SK-N-SH (cell line): Measurements from ENCODE around the gene FZD10. TPM values are rescaled to one million over a fixed set of nuclear protein-coding genes. Genes with fewer than 3 reads are reported as not detected.

ENCODE experiments used
- CTCF ChIA-PET: fragments of 300-600, 350-600 bp; formaldehyde crosslinking; extraction: SDS; loops from one replicate; lab custom pipeline; 2021; lab: Yijun Ruan, JAX
- POLR2A ChIA-PET: fragments of 350-600 bp; sonication (Branson Sonifier 250); formaldehyde crosslinking; extraction: SDS; loops from one replicate; lab custom pipeline; 2020; ENCODE audit warnings: antibody characterized with exemption, inconsistent platforms; lab: Yijun Ruan, JAX
- DNase-seq: peaks from one replicate; pipeline ENCODE4 v3.0.0; 2012
- H2AFZ ChIP-seq: fragments of 200-600 bp; sonication (generic); 2 replicates; pipeline ENCODE4 v1.8.1; 2016; ENCODE audit warnings: antibody characterized with exemption, mild to moderate bottlenecking, low read depth
- H3F3A ChIP-seq: fragments of 200-600 bp; sonication (generic); replicated peaks from 2 replicates; pipeline ENCODE3; 2016; ENCODE audit warnings: antibody characterized with exemption, mild to moderate bottlenecking; ENCODE audit not compliant: insufficient read depth
- H3K27ac ChIP-seq, 2 experiments: fragments of 200-500 bp in 1 of 2; fragments of 200-600 bp in 1 of 2; sonication (Bioruptor generic) in 1 of 2; sonication (generic), shearing (Covaris generic) in 1 of 2; 2 replicates each; pipeline versions ENCODE4 v1.5.1 to v1.6.1; 2014 to 2016; ENCODE audit warnings: low read depth in 2 of 2, inconsistent platforms in 1 of 2, low read length in 1 of 2, mild to moderate bottlenecking in 1 of 2, mixed read lengths in 1 of 2
- H3K27me3 ChIP-seq: fragments of 200-600 bp; sonication (generic), shearing (Covaris generic); 2 replicates; pipeline ENCODE4 v1.6.1; 2016; ENCODE audit warnings: mixed run types; ENCODE audit not compliant: insufficient read depth
- H3K36me3 ChIP-seq, 2 experiments: fragments of 200-500 bp in 1 of 2; fragments of 200-600 bp in 1 of 2; sonication (Bioruptor generic) in 1 of 2; sonication (generic) in 1 of 2; replicated peaks in 1 of 2; 2 replicates each; pipeline versions ENCODE3 to v1.5.1; 2014 to 2016; ENCODE audit warnings: low read length in 1 of 2, mild to moderate bottlenecking in 1 of 2; ENCODE audit not compliant: insufficient read depth in 2 of 2, control insufficient read depth in 1 of 2
- H3K4me1 ChIP-seq, 2 experiments: fragments of 200-500 bp in 1 of 2; fragments of 200-600 bp in 1 of 2; sonication (Bioruptor generic) in 1 of 2; sonication (generic), shearing (Covaris generic) in 1 of 2; 2 replicates each; pipeline versions ENCODE4 v1.5.1 to v1.6.1; 2014 to 2016; ENCODE audit warnings: low read depth in 1 of 2, low read length in 1 of 2, mixed run types in 1 of 2; ENCODE audit not compliant: insufficient read depth in 2 of 2, control insufficient read depth in 1 of 2
- H3K4me2 ChIP-seq: fragments of 200-600 bp; sonication (generic), shearing (Covaris generic); 2 replicates; pipeline ENCODE4 v1.6.1; 2017; ENCODE audit warnings: mixed run types
- H3K4me3 ChIP-seq, 2 experiments: fragments of 200-500 bp in 1 of 2; fragments of 200-600 bp in 1 of 2; sonication (Bioruptor generic) in 1 of 2; sonication (generic), shearing (Covaris generic) in 1 of 2; 2 replicates each; pipeline versions ENCODE4 v1.5.1 to v1.8.1; 2014 to 2016; ENCODE audit warnings: low read depth in 2 of 2, inconsistent platforms in 1 of 2, low read length in 1 of 2, mild to moderate bottlenecking in 1 of 2, mixed read lengths in 1 of 2, moderate library complexity in 1 of 2
- H3K79me2 ChIP-seq: fragments of 200-600 bp; sonication (generic); 2 replicates; pipeline ENCODE4 v1.8.1; 2017; ENCODE audit warnings: mild to moderate bottlenecking; ENCODE audit not compliant: insufficient read depth
- H3K9ac ChIP-seq: fragments of 200-600 bp; sonication (generic); 2 replicates; pipeline ENCODE4 v1.6.1; 2017; ENCODE audit warnings: mixed run types
- H3K9me2 ChIP-seq: fragments of 200-600 bp; sonication (generic); 2 replicates; pipeline ENCODE4 v1.6.1; 2017; ENCODE audit warnings: mixed run types
- H3K9me3 ChIP-seq: fragments of 200-600 bp; sonication (generic); 2 replicates; pipeline ENCODE4 v1.6.1; 2017; ENCODE audit warnings: mixed run types, mild to moderate bottlenecking, moderate library complexity
- H4K20me1 ChIP-seq: fragments of 200-600 bp; sonication (generic); 2 replicates; pipeline ENCODE4 v1.6.1; 2017; ENCODE audit warnings: mild to moderate bottlenecking, mixed run types; ENCODE audit not compliant: insufficient read depth
- CHD2 ChIP-seq: fragments of 150-350 bp; IDR thresholded peaks from 2 replicates; pipeline ENCODE4 v1.6.1; 2018; ENCODE audit warnings: low read length; ENCODE audit not compliant: partially characterized antibody
- EP300 ChIP-seq, 2 experiments: IDR thresholded peaks; 2 replicates each; pipeline versions ENCODE4 v1.4.0 to v1.6.1; 2012; ENCODE audit warnings: borderline replicate concordance in 1 of 2, low read depth in 1 of 2, low read length in 1 of 2
- FOSL2 ChIP-seq: IDR thresholded peaks from 2 replicates; pipeline ENCODE4 v1.4.0; 2012; ENCODE audit warnings: low read depth, mild to moderate bottlenecking, moderate library complexity, borderline replicate concordance
- FOXM1 ChIP-seq: IDR thresholded peaks from 2 replicates; pipeline ENCODE4 v1.4.0; 2012; ENCODE audit warnings: low read depth, mild to moderate bottlenecking
- IRF3 ChIP-seq: fragments of 150-350 bp; IDR thresholded peaks from 2 replicates; pipeline ENCODE4 v1.6.1; 2016; ENCODE audit warnings: mild to moderate bottlenecking, low read depth, low read length
- JUND ChIP-seq: IDR thresholded peaks from 2 replicates; pipeline ENCODE4 v1.4.0; 2012
- MEF2A ChIP-seq: IDR thresholded peaks from 2 replicates; pipeline ENCODE4 v1.4.0; 2012; ENCODE audit warnings: low read depth, borderline replicate concordance
- MXI1 ChIP-seq: IDR thresholded peaks from 2 replicates; pipeline ENCODE4 v1.6.1; 2012; ENCODE audit warnings: mild to moderate bottlenecking, low read depth, low read length, improper control_type of control experiment
- NRF1 ChIP-seq: IDR thresholded peaks from 2 replicates; pipeline ENCODE4 v1.6.1; 2012; ENCODE audit warnings: low read depth, mild to moderate bottlenecking, low read length
- POLR2AphosphoS5 ChIP-seq: IDR thresholded peaks from 2 replicates; pipeline ENCODE4 v1.6.1; 2012; ENCODE audit warnings: low read depth, low read length
- REST ChIP-seq: IDR thresholded peaks from 2 replicates; pipeline ENCODE4 v1.6.1; 2012; ENCODE audit warnings: mild to moderate bottlenecking, low read depth, low read length, moderate library complexity
- RFX5 ChIP-seq: IDR thresholded peaks from 2 replicates; pipeline ENCODE4 v1.6.1; 2012; ENCODE audit warnings: mild to moderate bottlenecking, improper control_type of control experiment, low read length
- ZBTB33 ChIP-seq: IDR thresholded peaks from 2 replicates; pipeline ENCODE4 v1.4.0; 2012; ENCODE audit warnings: low read depth, borderline replicate concordance
- WGBS: methylation state at CpG from one replicate; pipeline ENCODE4 v1.1.6; 2017; ENCODE audit warnings: low lambda C conversion rate; 5-methylcytosine and 5-hydroxymethylcytosine counted together
- polyA plus RNA-seq, 3 experiments: library from polyadenylated mRNA; depleted of rRNA; stranded (reverse); fragments of >200 nt; gene quantifications; 2 replicates each; pipeline ENCODE4 v1.2.3, GENCODE V29; 2012

Gene FZD10
- polyA plus RNA-seq, 1 of the 3 experiments (the other 2 are of a cell fraction), result not detected

- TF ChIP-seq RFX5 (no peak), REST (no peak), MXI1 (no peak), POLR2AphosphoS5 (no peak), NRF1 (no peak), CHD2 (no peak)
Observed at GRCh38 chr12:130145731-130146130, 16.5 kb upstream of the FZD10 start (continued).

GRCh38 chr12:130146176-130146931 lies 15.9 kb upstream of the FZD10 start:
- WGBS, result 33% methylated on average over 10 of the region's 10 CpGs
- no peak overlapping the region for H3K4me2 ChIP-seq
- no peak overlapping the region for H3K4me3 ChIP-seq
- H3K79me2 ChIP-seq, result no peaks in the 10 kb centered on the region
- no peaks in the 10 kb centered on the region for H3K36me3 ChIP-seq
- no peaks in the 10 kb centered on the region for H3K4me1 ChIP-seq
- no peak overlapping the region for H3K27ac ChIP-seq
- no peak overlapping the region for H2AFZ ChIP-seq
- no peak for TF ChIP-seq EP300 (IDR thresholded peaks at IDR 0.05; ENCODE audit: borderline replicate concordance in 1 of 2, low read depth in 1 of 2, low read length in 1 of 2)
- no peak for TF ChIP-seq IRF3
- TF ChIP-seq POLR2AphosphoS5, result no peak
- TF ChIP-seq MEF2A, result no peak
- TF ChIP-seq CHD2, result no peak
- no peak for TF ChIP-seq ZBTB33
- no peak for TF ChIP-seq JUND
- TF ChIP-seq FOSL2, result no peak
- no peak for TF ChIP-seq FOXM1
- no peak for TF ChIP-seq RFX5
- POLR2A ChIA-PET, result no interaction called here
- no peaks in the 10 kb centered on the region for H3K9me2 ChIP-seq
- no peaks in the 10 kb centered on the region for H3F3A ChIP-seq
- no peak overlapping the region for H3K9ac ChIP-seq
- CTCF ChIA-PET, result interaction anchor here (1.0 kb wide), 1 partner anchor 11 kb away, joined by 3 read pairs; no protein-coding TSS in a partner anchor
- no peaks in the 10 kb centered on the region for H4K20me1 ChIP-seq
- DNase-seq, result no peak
- no peaks in the 10 kb centered on the region for H3K9me3 ChIP-seq
- H3K27me3 ChIP-seq, result no peaks in the 10 kb centered on the region
